Measurements from ENCODE around the gene CEP70. TPM values are rescaled to one million over a fixed set of nuclear protein-coding genes. Genes with fewer than 3 reads are reported as not detected.

Gene CEP70
- polyA plus RNA-seq, 3 donors = 0.11 TPM; not detected in 2

DNA sequence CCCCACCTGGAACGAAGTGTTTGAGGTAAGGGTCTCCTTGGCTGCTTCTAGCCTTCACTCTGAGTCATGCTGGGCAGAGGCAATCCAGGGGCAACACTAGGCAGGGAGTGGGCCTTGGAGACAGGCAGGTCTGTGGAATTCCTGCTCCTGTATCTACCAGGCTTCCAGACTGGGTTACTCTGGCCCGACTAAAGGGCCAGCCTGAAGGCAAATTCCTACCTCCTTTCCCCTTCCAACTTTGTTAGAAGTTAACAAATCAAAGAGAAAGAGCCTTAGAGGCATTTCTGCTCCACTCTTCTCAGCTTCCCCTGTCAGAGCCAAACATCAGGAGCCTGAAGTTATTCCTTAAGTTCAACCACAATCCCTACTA is 129.6 kb downstream of the CEP70 start:
- H3K4me2 ChIP-seq (replicated peaks; ENCODE audit: extremely low read depth, low read length, poor library complexity, severe bottlenecking) = no peak overlapping the region
- Mint-ChIP-seq H3K9me3 (peaks cover 0 to 3% (median 0%) of the 10 kb centered on the region in 7 donors), H3K36me3 (no peaks in the 10 kb centered on the region), H3K4me1 (no peaks in the 10 kb centered on the region), H3K27ac (peak overlapping the region in 1 of 7 donors; percentile 65), H3K4me3 (no peak overlapping the region), H3K27me3 (ENCODE audit: low read depth in 3 of 3) (peaks cover 2 to 15% (median 3%) of the 10 kb centered on the region in 3 donors)
- no peaks in the 10 kb centered on the region for H4K20me1 ChIP-seq (ENCODE audit: insufficient read depth, low read length)
- H3K36me3 ChIP-seq (replicated peaks in 1 of 2; ENCODE audit: control insufficient read depth in 1 of 2, insufficient read depth in 2 of 2, low read length in 2 of 2) = no peaks in the 10 kb centered on the region
- H3K4me3 ChIP-seq (replicated peaks in 1 of 3; ENCODE audit: low read depth in 2 of 3, low read length in 3 of 3) = no peak overlapping the region
- H3K4me1 ChIP-seq (ENCODE audit: control insufficient read depth in 1 of 2, insufficient read depth in 2 of 2, low read length in 2 of 2) = no peaks in the 10 kb centered on the region
- DNase-seq = no peak
- no peak overlapping the region for H3K27ac ChIP-seq (ENCODE audit: low read depth in 1 of 2, low read length in 2 of 2)
- TF ChIP-seq, protein P1, sequence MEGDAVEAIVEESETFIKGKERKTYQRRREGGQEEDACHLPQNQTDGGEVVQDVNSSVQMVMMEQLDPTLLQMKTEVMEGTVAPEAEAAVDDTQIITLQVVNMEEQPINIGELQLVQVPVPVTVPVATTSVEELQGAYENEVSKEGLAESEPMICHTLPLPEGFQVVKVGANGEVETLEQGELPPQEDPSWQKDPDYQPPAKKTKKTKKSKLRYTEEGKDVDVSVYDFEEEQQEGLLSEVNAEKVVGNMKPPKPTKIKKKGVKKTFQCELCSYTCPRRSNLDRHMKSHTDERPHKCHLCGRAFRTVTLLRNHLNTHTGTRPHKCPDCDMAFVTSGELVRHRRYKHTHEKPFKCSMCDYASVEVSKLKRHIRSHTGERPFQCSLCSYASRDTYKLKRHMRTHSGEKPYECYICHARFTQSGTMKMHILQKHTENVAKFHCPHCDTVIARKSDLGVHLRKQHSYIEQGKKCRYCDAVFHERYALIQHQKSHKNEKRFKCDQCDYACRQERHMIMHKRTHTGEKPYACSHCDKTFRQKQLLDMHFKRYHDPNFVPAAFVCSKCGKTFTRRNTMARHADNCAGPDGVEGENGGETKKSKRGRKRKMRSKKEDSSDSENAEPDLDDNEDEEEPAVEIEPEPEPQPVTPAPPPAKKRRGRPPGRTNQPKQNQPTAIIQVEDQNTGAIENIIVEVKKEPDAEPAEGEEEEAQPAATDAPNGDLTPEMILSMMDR (IDR thresholded peaks at IDR 0.05) = no peak
- intact Hi-C loops (cut with micrococcal nuclease) = no loop called here
- H3K27me3 ChIP-seq (ENCODE audit: control insufficient read depth in 2 of 2, insufficient read depth in 2 of 2, low read length in 2 of 2) = no peaks in the 10 kb centered on the region
- 90% methylated on average over 1 of the region's 2 CpGs for WGBS (ENCODE audit: insufficient coverage)
- H3K9me3 ChIP-seq (replicated peaks in 1 of 2; ENCODE audit: control insufficient read depth in 1 of 2, insufficient read depth in 1 of 2, low read length in 2 of 2) = no peaks in the 10 kb centered on the region
- H3K79me2 ChIP-seq (ENCODE audit: insufficient read depth, low read length) = no peaks in the 10 kb centered on the region
- no peak overlapping the region for H2AFZ ChIP-seq (ENCODE audit: insufficient read depth, low read depth, low read length, poor library complexity, severe bottlenecking)
- H3K9ac ChIP-seq (ENCODE audit: insufficient read depth, low read length, poor library complexity, severe bottlenecking) = no peak overlapping the region

DNA sequence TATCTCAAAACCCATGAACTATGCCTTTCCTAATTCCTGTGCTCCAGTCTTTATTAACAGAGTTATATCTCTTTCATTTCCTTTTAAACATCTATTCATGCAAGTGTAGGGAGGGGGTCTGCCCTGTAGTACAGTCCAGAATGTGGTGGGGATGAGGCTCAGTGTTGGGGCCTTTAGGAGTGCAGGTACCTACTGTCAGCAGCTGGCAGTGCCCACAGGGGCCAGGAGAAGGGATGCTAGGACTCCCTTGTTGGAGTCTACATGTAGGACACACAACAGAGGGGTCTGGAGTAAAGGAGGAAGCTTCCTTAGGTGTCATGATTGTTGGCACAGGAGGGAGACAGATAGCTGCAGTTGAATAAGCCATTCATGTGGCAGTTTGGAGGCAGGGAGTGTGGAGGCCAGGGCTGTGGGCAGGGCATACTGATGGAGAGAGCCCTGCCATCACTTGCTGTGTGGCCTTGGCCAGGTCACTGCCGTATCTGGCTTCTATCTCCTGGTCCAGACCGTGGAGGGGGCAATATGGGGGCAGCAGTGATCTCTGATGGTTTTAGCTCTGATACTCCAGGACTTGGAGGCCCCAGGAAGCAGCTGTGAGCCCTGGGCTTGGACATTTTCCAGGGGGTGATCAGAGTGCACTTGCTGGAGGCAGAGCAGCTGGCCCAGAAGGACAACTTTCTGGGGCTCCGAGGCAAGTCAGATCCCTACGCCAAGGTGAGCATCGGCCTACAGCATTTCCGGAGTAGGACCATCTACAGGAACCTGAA is 130.2 kb downstream of the CEP70 start:
- intact Hi-C loops (cut with micrococcal nuclease) = no loop called here
- no peaks in the 10 kb centered on the region for H4K20me1 ChIP-seq (ENCODE audit: insufficient read depth, low read length)
- no peak overlapping the region for H3K4me3 ChIP-seq (replicated peaks in 1 of 3; ENCODE audit: low read depth in 2 of 3, low read length in 3 of 3)
- 85% methylated on average over 6 of the region's 6 CpGs for WGBS (ENCODE audit: insufficient coverage)
- no peak overlapping the region for H3K9ac ChIP-seq (ENCODE audit: insufficient read depth, low read length, poor library complexity, severe bottlenecking)
- no peak overlapping the region for H2AFZ ChIP-seq (ENCODE audit: insufficient read depth, low read depth, low read length, poor library complexity, severe bottlenecking)
- no peaks in the 10 kb centered on the region for H3K36me3 ChIP-seq (replicated peaks in 1 of 2; ENCODE audit: control insufficient read depth in 1 of 2, insufficient read depth in 2 of 2, low read length in 2 of 2)
- H3K9me3 ChIP-seq (replicated peaks in 1 of 2; ENCODE audit: control insufficient read depth in 1 of 2, insufficient read depth in 1 of 2, low read length in 2 of 2) = no peaks in the 10 kb centered on the region
- Mint-ChIP-seq H3K27ac (no peak overlapping the region), H3K4me3 (no peak overlapping the region), H3K4me1 (no peaks in the 10 kb centered on the region), H3K27me3 (ENCODE audit: low read depth in 3 of 3) (peaks cover 2 to 15% (median 3%) of the 10 kb centered on the region in 3 donors), H3K36me3 (no peaks in the 10 kb centered on the region), H3K9me3 (peaks cover 0 to 3% (median 0%) of the 10 kb centered on the region in 7 donors)
- H3K27ac ChIP-seq (ENCODE audit: low read depth in 1 of 2, low read length in 2 of 2) = no peak overlapping the region
- DNase-seq = no peak
- TF ChIP-seq, protein P1 (IDR thresholded peaks at IDR 0.05) = no peak
- H3K27me3 ChIP-seq (ENCODE audit: control insufficient read depth in 2 of 2, insufficient read depth in 2 of 2, low read length in 2 of 2) = no peaks in the 10 kb centered on the region
- no peaks in the 10 kb centered on the region for H3K4me1 ChIP-seq (ENCODE audit: control insufficient read depth in 1 of 2, insufficient read depth in 2 of 2, low read length in 2 of 2)
- H3K79me2 ChIP-seq (ENCODE audit: insufficient read depth, low read length) = no peaks in the 10 kb centered on the region
- no peak overlapping the region for H3K4me2 ChIP-seq (replicated peaks; ENCODE audit: extremely low read depth, low read length, poor library complexity, severe bottlenecking)
